Stimulated activated CD8-positive, alpha-beta memory T cell treated with anti-CD3 and anti-CD28 coated beads, Interleukin-4, amount 100 ng/mL, for 4 hours (primary cell): ENCODE results near the gene CDKN1B.
"Not testable (repeated sequence)": the region's sequence is repeated elsewhere in the genome, so short reads cannot be mapped to it uniquely, and the experiment has no call there.

Source experiments
- DNase-seq, 2 donors: peaks; one replicate each; pipeline ENCODE4 v3.0.0-alpha.2; 2020; ENCODE audit warnings: low read depth in 2 of 2, low spot score in 1 of 2

CDKN1B gene

GRCh38 chr12:12723681-12724420 lies 6.7 kb downstream of the CDKN1B start:
- no peak for DNase-seq

GRCh38 chr12:12724421-12725085 lies 7.4 kb downstream of the CDKN1B start:
- DNase-seq, result no peak

GRCh38 chr12:12725086-12725955 lies 8.2 kb downstream of the CDKN1B start:
- DNase-seq, result peak; percentile 76 to 87

GRCh38 chr12:12725956-12726554 lies 8.9 kb downstream of the CDKN1B start:
- no peak for DNase-seq

GRCh38 chr12:12726555-12727093 lies 9.5 kb downstream of the CDKN1B start:
- DNase-seq, result no peak

- DNase-seq, result no peak
Observed at GRCh38 chr12:12731178-12731577, 14.0 kb downstream of the CDKN1B start.

GRCh38 chr12:12731785-12732184 lies 14.6 kb downstream of the CDKN1B start:
- DNase-seq, result no peak

- no peak for DNase-seq
Observed at GRCh38 chr12:12733118-12733517, 15.9 kb downstream of the CDKN1B start.

- no peak for DNase-seq
Observed at GRCh38 chr12:12734054-12734453, 16.9 kb downstream of the CDKN1B start.

- DNase-seq, result no peak
Observed at GRCh38 chr12:12734561-12735071, 17.4 kb downstream of the CDKN1B start.

GRCh38 chr12:12735301-12735700 lies 18.1 kb downstream of the CDKN1B start:
- no peak for DNase-seq

GRCh38 chr12:12736759-12737676 lies 19.9 kb downstream of the CDKN1B start:
- DNase-seq, result no peak

GRCh38 chr12:12738152-12738551 lies 21.0 kb downstream of the CDKN1B start:
- DNase-seq, result not testable (repeated sequence)

- DNase-seq, result no peak
Observed at GRCh38 chr12:12741660-12742059, 24.5 kb downstream of the CDKN1B start.

GRCh38 chr12:12744546-12745305 lies 27.6 kb downstream of the CDKN1B start:
- DNase-seq, result no peak

- no peak for DNase-seq
Observed at GRCh38 chr12:12745576-12746211, 28.5 kb downstream of the CDKN1B start.

GRCh38 chr12:12747278-12747677 lies 30.1 kb downstream of the CDKN1B start:
- DNase-seq, result no peak

- DNase-seq, result no peak
Observed at GRCh38 chr12:12748044-12748443, 30.9 kb downstream of the CDKN1B start.

GRCh38 chr12:12749433-12749832 lies 32.3 kb downstream of the CDKN1B start:
- DNase-seq, result no peak
